ENCODE data around the gene F7. TPM values are rescaled to one million over a fixed set of nuclear protein-coding genes. Genes with fewer than 3 reads are reported as not detected.

The F7 gene
- total and polyA plus RNA-seq, 2 donors (not counting 3 experiments of a cell fraction or from before 2014, with no cell fraction given): not detected

DNA sequence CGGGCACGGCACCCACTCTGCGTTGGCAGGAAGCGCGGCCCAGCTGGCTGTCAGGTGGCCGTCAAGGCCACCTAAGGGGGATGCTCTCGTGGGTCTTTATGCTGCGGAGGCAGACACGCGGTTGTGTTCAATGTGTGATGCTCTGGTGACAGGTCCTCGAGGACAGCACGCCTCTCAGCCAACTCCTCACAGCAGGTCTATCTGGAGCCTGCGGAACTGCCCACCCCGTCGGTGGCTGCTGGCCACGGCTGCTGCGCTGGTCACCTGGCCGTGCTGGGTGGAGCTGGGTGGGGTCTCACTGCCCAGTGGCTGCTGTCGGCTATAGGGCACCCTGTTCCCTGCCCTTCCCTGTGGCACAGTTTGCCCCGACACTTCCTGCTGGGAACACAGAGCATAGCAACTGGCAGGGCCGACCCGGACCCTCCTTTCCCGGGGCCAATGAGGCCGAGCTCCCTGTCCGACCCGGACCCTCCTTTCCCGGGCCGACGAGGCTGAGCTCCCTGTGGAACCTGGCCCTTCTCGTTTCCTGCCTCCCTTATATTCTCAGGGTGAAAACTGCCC lies 14.3 kb upstream of the F7 start:
- H4K20me1 ChIP-seq (replicated peaks; ENCODE audit: control insufficient read depth, extremely low read depth, insufficient read depth, low read length): no peaks in the 10 kb centered on the region
- CTCF ChIA-PET: no interaction called here
- DNase-seq (ENCODE audit: low read depth, low spot score) (no peak), FAIRE-seq (no peak)
- H2AFZ ChIP-seq (ENCODE audit: low read depth, low read length): no peak overlapping the region
- no peaks in the 10 kb centered on the region for H3K9me1 ChIP-seq (replicated peaks; ENCODE audit: control insufficient read depth, extremely low read depth, insufficient read depth, low read length)
- no peaks in the 10 kb centered on the region for H3K36me3 ChIP-seq (ENCODE audit: control insufficient read depth in 2 of 2, extremely low read depth in 1 of 2, insufficient read depth in 2 of 2, low read length in 2 of 2)
- no peaks in the 10 kb centered on the region for H3K9me3 ChIP-seq (replicated peaks; ENCODE audit: control insufficient read depth, insufficient read depth, low read length)
- no peak overlapping the region for H3K4me3 ChIP-seq (replicated peaks in 1 of 3; ENCODE audit: insufficient read depth in 1 of 3, low read depth in 1 of 3, low read length in 3 of 3)
- H3K79me2 ChIP-seq (ENCODE audit: control insufficient read depth, insufficient read depth, low read length): no peaks in the 10 kb centered on the region
- no peaks in the 10 kb centered on the region for H3K27me3 ChIP-seq (ENCODE audit: control insufficient read depth in 2 of 2, insufficient read depth in 2 of 2, low read length in 2 of 2)
- no TSS peak for BruUV-seq (replicated peaks)
- intact Hi-C loops (cut with micrococcal nuclease): no loop called here
- POLR2A ChIA-PET: no interaction called here
- TF ChIP-seq POLR2A (IDR thresholded peaks at IDR 0.05; ENCODE audit: low read depth, low read length) (no peak), POLR2AphosphoS5 (IDR thresholded peaks at IDR 0.05; ENCODE audit: insufficient read depth, low read depth, low read length) (no peak), EZH2 (IDR thresholded peaks at IDR 0.05; ENCODE audit: borderline replicate concordance, low read depth, low read length, severe bottlenecking) (no peak), JUN (IDR thresholded peaks at IDR 0.05; ENCODE audit: borderline replicate concordance, insufficient read depth, insufficient read length, low read depth) (no peak), MYC (IDR thresholded peaks at IDR 0.05; ENCODE audit: low read depth, low read length) (no peak), FOS (IDR thresholded peaks at IDR 0.05; ENCODE audit: borderline replicate concordance, insufficient read depth, low read length) (no peak), GATA2 (IDR thresholded peaks at IDR 0.05; ENCODE audit: insufficient read depth, insufficient read length, low read depth, low read length) (no peak)
- TF ChIP-seq, protein P1, sequence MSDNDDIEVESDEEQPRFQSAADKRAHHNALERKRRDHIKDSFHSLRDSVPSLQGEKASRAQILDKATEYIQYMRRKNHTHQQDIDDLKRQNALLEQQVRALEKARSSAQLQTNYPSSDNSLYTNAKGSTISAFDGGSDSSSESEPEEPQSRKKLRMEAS (IDR thresholded peaks at IDR 0.05; ENCODE audit: insufficient read depth, insufficient read length): no peak
- TF ChIP-seq, protein P2, sequence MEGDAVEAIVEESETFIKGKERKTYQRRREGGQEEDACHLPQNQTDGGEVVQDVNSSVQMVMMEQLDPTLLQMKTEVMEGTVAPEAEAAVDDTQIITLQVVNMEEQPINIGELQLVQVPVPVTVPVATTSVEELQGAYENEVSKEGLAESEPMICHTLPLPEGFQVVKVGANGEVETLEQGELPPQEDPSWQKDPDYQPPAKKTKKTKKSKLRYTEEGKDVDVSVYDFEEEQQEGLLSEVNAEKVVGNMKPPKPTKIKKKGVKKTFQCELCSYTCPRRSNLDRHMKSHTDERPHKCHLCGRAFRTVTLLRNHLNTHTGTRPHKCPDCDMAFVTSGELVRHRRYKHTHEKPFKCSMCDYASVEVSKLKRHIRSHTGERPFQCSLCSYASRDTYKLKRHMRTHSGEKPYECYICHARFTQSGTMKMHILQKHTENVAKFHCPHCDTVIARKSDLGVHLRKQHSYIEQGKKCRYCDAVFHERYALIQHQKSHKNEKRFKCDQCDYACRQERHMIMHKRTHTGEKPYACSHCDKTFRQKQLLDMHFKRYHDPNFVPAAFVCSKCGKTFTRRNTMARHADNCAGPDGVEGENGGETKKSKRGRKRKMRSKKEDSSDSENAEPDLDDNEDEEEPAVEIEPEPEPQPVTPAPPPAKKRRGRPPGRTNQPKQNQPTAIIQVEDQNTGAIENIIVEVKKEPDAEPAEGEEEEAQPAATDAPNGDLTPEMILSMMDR (IDR thresholded peaks at IDR 0.05; ENCODE audit: extremely low read depth in 1 of 2, insufficient read depth in 1 of 2, low read depth in 1 of 2, low read length in 2 of 2): no peak
- no peak overlapping the region for H3K4me2 ChIP-seq (ENCODE audit: insufficient read depth, low read length)
- no peak overlapping the region for H3K27ac ChIP-seq (ENCODE audit: insufficient read depth, low read depth, low read length)
- dilution Hi-C loops (cut with MboI; ENCODE audit: extremely low pct_ligation_motif_present, low sequenced_read_pairs): no loop called here
- no peak overlapping the region for H3K9ac ChIP-seq (replicated peaks; ENCODE audit: extremely low read depth, insufficient read depth, low read length)
- no peaks in the 10 kb centered on the region for H3K4me1 ChIP-seq (ENCODE audit: control insufficient read depth, extremely low read depth, insufficient read depth, low read length)
